ENCODE data around the gene CDK6.
"Not testable (repeated sequence)": the region's sequence is repeated elsewhere in the genome, so short reads cannot be mapped to it uniquely, and the experiment has no call there.

Gene CDK6

GRCh38 chr7:92761391-92762097 lies 74.8 kb downstream of the CDK6 start:
- DNase-seq (ENCODE audit: low read depth, low spot score), result no peak

GRCh38 chr7:92758796-92759431 lies 77.5 kb downstream of the CDK6 start:
- DNase-seq (ENCODE audit: low read depth, low spot score), result peak; percentile 86

GRCh38 chr7:92757311-92757910 lies 79.0 kb downstream of the CDK6 start:
- DNase-seq (ENCODE audit: low read depth, low spot score), result not testable (repeated sequence)

- no peak for DNase-seq (ENCODE audit: low read depth, low spot score)
These were observed 80.7 kb downstream of the CDK6 start for GRCh38 chr7:92755680-92756079.

- DNase-seq (ENCODE audit: low read depth, low spot score), result peak; percentile 47
These were observed 81.3 kb downstream of the CDK6 start for GRCh38 chr7:92754919-92755581.

- DNase-seq (ENCODE audit: low read depth, low spot score), result no peak
These were observed 82.8 kb downstream of the CDK6 start for GRCh38 chr7:92753614-92754013.

GRCh38 chr7:92751902-92752901 lies 84.2 kb downstream of the CDK6 start:
- no peak for DNase-seq (ENCODE audit: low read depth, low spot score)

- DNase-seq (ENCODE audit: low read depth, low spot score), result no peak
These were observed 85.4 kb downstream of the CDK6 start for GRCh38 chr7:92750946-92751345.

- no peak for DNase-seq (ENCODE audit: low read depth, low spot score)
These were observed 85.9 kb downstream of the CDK6 start for GRCh38 chr7:92750447-92750839.

- DNase-seq (ENCODE audit: low read depth, low spot score), result no peak
These were observed 86.4 kb downstream of the CDK6 start for GRCh38 chr7:92749832-92750446.

- DNase-seq (ENCODE audit: low read depth, low spot score), result no peak
These were observed 87.0 kb downstream of the CDK6 start for GRCh38 chr7:92749327-92749755.

GRCh38 chr7:92748495-92748894 lies 87.9 kb downstream of the CDK6 start:
- no peak for DNase-seq (ENCODE audit: low read depth, low spot score)

- DNase-seq (ENCODE audit: low read depth, low spot score), result no peak
These were observed 89.1 kb downstream of the CDK6 start for GRCh38 chr7:92747041-92747835.

- DNase-seq (ENCODE audit: low read depth, low spot score), result no peak
These were observed 91.1 kb downstream of the CDK6 start for GRCh38 chr7:92745241-92745640.

GRCh38 chr7:92744180-92744579 lies 92.2 kb downstream of the CDK6 start:
- DNase-seq (ENCODE audit: low read depth, low spot score), result not testable (repeated sequence)

GRCh38 chr7:92742186-92742585 lies 94.2 kb downstream of the CDK6 start:
- no peak for DNase-seq (ENCODE audit: low read depth, low spot score)

GRCh38 chr7:92740700-92741126 lies 95.7 kb downstream of the CDK6 start:
- DNase-seq (ENCODE audit: low read depth, low spot score), result peak; percentile 49

GRCh38 chr7:92740134-92740533 lies 96.2 kb downstream of the CDK6 start:
- no peak for DNase-seq (ENCODE audit: low read depth, low spot score)

- DNase-seq (ENCODE audit: low read depth, low spot score), result no peak
These were observed 97.3 kb downstream of the CDK6 start for GRCh38 chr7:92739091-92739490.

- DNase-seq (ENCODE audit: low read depth, low spot score), result no peak
These were observed 98.7 kb downstream of the CDK6 start for GRCh38 chr7:92737706-92738105.
